Measurements from ENCODE around the gene RNF144A.

Gene RNF144A

GRCh38 chr2:6945087-6945813 lies 28.0 kb downstream of the RNF144A start:
- FAIRE-seq (peak; percentile 84), DNase-seq (ENCODE audit: insufficient read length, low spot score) (peak; percentile 31)

GRCh38 chr2:6945821-6946220 lies 28.6 kb downstream of the RNF144A start:
- no peak for DNase-seq (ENCODE audit: insufficient read length, low spot score)

GRCh38 chr2:6946722-6947121 lies 29.5 kb downstream of the RNF144A start:
- peak; percentile 47 for FAIRE-seq
- no peak for DNase-seq (ENCODE audit: insufficient read length, low spot score)

More at GRCh38 chr2:6945821-6946220, 28.6 kb downstream of the RNF144A start:
- peak; percentile 4 for FAIRE-seq

- peak; percentile 21 for FAIRE-seq
- no peak for DNase-seq (ENCODE audit: insufficient read length, low spot score)
Observed at GRCh38 chr2:6947929-6948676, 30.9 kb downstream of the RNF144A start.

GRCh38 chr2:6948677-6949351 lies 31.6 kb downstream of the RNF144A start:
- FAIRE-seq (no peak), DNase-seq (ENCODE audit: insufficient read length, low spot score) (no peak)

- DNase-seq (ENCODE audit: insufficient read length, low spot score) (no peak), FAIRE-seq (no peak)
Observed at GRCh38 chr2:6951046-6951445, 33.8 kb downstream of the RNF144A start.

- no peak for FAIRE-seq
- no peak for DNase-seq (ENCODE audit: insufficient read length, low spot score)
Observed at GRCh38 chr2:6952101-6952500, 34.9 kb downstream of the RNF144A start.

GRCh38 chr2:6954586-6954985 lies 37.4 kb downstream of the RNF144A start:
- FAIRE-seq (no peak), DNase-seq (ENCODE audit: insufficient read length, low spot score) (no peak)

- DNase-seq (ENCODE audit: insufficient read length, low spot score), result no peak
- FAIRE-seq, result no peak
Observed at GRCh38 chr2:6955511-6956136, 38.4 kb downstream of the RNF144A start.

- DNase-seq (ENCODE audit: insufficient read length, low spot score) (no peak), FAIRE-seq (no peak)
Observed at GRCh38 chr2:6956566-6956965, 39.4 kb downstream of the RNF144A start.

- FAIRE-seq, result no peak
- DNase-seq (ENCODE audit: insufficient read length, low spot score), result no peak
Observed at GRCh38 chr2:6957031-6957714, 40.0 kb downstream of the RNF144A start.

GRCh38 chr2:6957910-6958615 lies 40.9 kb downstream of the RNF144A start:
- FAIRE-seq (no peak), DNase-seq (ENCODE audit: insufficient read length, low spot score) (no peak)

- no peak for FAIRE-seq
- DNase-seq (ENCODE audit: insufficient read length, low spot score), result no peak
Observed at GRCh38 chr2:6958616-6959235, 41.5 kb downstream of the RNF144A start.

- FAIRE-seq (no peak), DNase-seq (ENCODE audit: insufficient read length, low spot score) (no peak)
Observed at GRCh38 chr2:6959751-6960150, 42.5 kb downstream of the RNF144A start.

GRCh38 chr2:6960659-6961058 lies 43.4 kb downstream of the RNF144A start:
- FAIRE-seq, result no peak
- DNase-seq (ENCODE audit: insufficient read length, low spot score), result no peak

- FAIRE-seq, result no peak
Observed at GRCh38 chr2:6963727-6964126, 46.5 kb downstream of the RNF144A start.

GRCh38 chr2:6965071-6965795 lies 48.0 kb downstream of the RNF144A start:
- no peak for FAIRE-seq
- no peak for DNase-seq (ENCODE audit: insufficient read length, low spot score)

More at GRCh38 chr2:6963727-6964126, 46.5 kb downstream of the RNF144A start:
- no peak for DNase-seq (ENCODE audit: insufficient read length, low spot score)

- FAIRE-seq, result no peak
- DNase-seq (ENCODE audit: insufficient read length, low spot score), result no peak
Observed at GRCh38 chr2:6966446-6966940, 49.3 kb downstream of the RNF144A start.

GRCh38 chr2:6967301-6967700 lies 50.1 kb downstream of the RNF144A start:
- no peak for FAIRE-seq
- DNase-seq (ENCODE audit: insufficient read length, low spot score), result no peak
